CD4-positive, CD25-positive, alpha-beta regulatory T cell (primary cell): ENCODE results near the gene FOLR1. TPM values are rescaled to one million over a fixed set of nuclear protein-coding genes. Genes with fewer than 3 reads are reported as not detected.
"Not testable (repeated sequence)": the region's sequence is repeated elsewhere in the genome, so short reads cannot be mapped to it uniquely, and the experiment has no call there.

Experiments used
- ATAC-seq, 2 donors: fragments of 150-1000 bp; cut with Tn5 transposase; one replicate each; pipeline ENCODE4 v1.10.0; 2021; ENCODE audit warnings: low read depth in 2 of 2, moderate number of reproducible peaks in 2 of 2, moderate library complexity in 1 of 2
- DNase-seq, 3 donors: peaks; one replicate each; pipeline versions ENCODE4 v3.0.0 to v3.0.0-alpha.2; 2012 to 2022; ENCODE audit warnings: mixed read lengths in 1 of 3
- H3K27ac ChIP-seq: one replicate; pipeline ENCODE4 v1.7.0; 2013; ENCODE audit warnings: mild to moderate bottlenecking, low read length; ENCODE audit not compliant: insufficient read depth, poor library complexity, severe bottlenecking
- H3K27me3 ChIP-seq: one replicate; pipeline ENCODE4 v1.7.0; 2013; ENCODE audit warnings: low read length; ENCODE audit not compliant: control insufficient read depth, insufficient read depth
- H3K36me3 ChIP-seq: one replicate; pipeline ENCODE4 v1.7.0; 2013; ENCODE audit warnings: mild to moderate bottlenecking, low read length, moderate library complexity; ENCODE audit not compliant: control insufficient read depth, insufficient read depth
- H3K4me1 ChIP-seq: 2 replicates; pipeline ENCODE4 v1.7.0; 2013; ENCODE audit warnings: mild to moderate bottlenecking, low read length; ENCODE audit not compliant: insufficient read depth, control insufficient read depth, poor library complexity, severe bottlenecking
- H3K4me3 ChIP-seq: one replicate; pipeline ENCODE4 v1.7.0; 2013; ENCODE audit warnings: low read depth, mild to moderate bottlenecking, low read length, moderate library complexity
- H3K9me3 ChIP-seq, 2 experiments: 1 replicate in 1 of 2; 2 replicates in 1 of 2; pipeline ENCODE4 v1.7.0; 2013; ENCODE audit warnings: low read length in 2 of 2, mild to moderate bottlenecking in 1 of 2, moderate library complexity in 1 of 2; ENCODE audit not compliant: control insufficient read depth in 2 of 2
- H3K27ac Mint-ChIP-seq, 3 donors: one replicate each; pipeline ENCODE4 v1.8.0; 2020 to 2022; ENCODE audit warnings: mild to moderate bottlenecking in 3 of 3, mixed read lengths in 3 of 3, moderate library complexity in 2 of 3
- H3K27me3 Mint-ChIP-seq: one replicate; pipeline ENCODE4 v1.8.0; 2022; ENCODE audit warnings: mild to moderate bottlenecking, mixed read lengths
- H3K36me3 Mint-ChIP-seq: one replicate; pipeline ENCODE4 v1.8.0; 2020; ENCODE audit warnings: mixed read lengths
- H3K4me1 Mint-ChIP-seq, 4 donors: one replicate each; pipeline ENCODE4 v1.8.0; 2020 to 2022; ENCODE audit warnings: mixed read lengths in 4 of 4, mild to moderate bottlenecking in 1 of 4
- H3K4me3 Mint-ChIP-seq, 4 donors: one replicate each; pipeline ENCODE4 v1.8.0; 2020 to 2022; ENCODE audit warnings: mild to moderate bottlenecking in 4 of 4, mixed read lengths in 4 of 4, moderate library complexity in 3 of 4
- H3K9me3 Mint-ChIP-seq, 7 donors: one replicate each; pipeline ENCODE4 v1.8.0; 2020 to 2022; ENCODE audit warnings: mixed read lengths in 7 of 7, mild to moderate bottlenecking in 3 of 7, moderate library complexity in 2 of 7
- polyA plus RNA-seq, 4 donors: library from polyadenylated mRNA; unstranded; fragments of 300-500 nt; fragmentation: Illumina TruSeq; gene quantifications; one replicate each; pipeline ENCODE4 v1.2.3, GENCODE V29; 2021
- total RNA-seq: library from RNA; stranded (reverse); gene quantifications from one replicate; pipeline ENCODE4 v1.2.3, GENCODE V29; 2022

Gene FOLR1
- total and polyA plus RNA-seq, 5 donors from 2014 or later = not detected

- ATAC-seq (no peak), DNase-seq (no peak)
- Mint-ChIP-seq H3K36me3 (no peaks in the 10 kb centered on the region), H3K9me3 (no peaks in the 10 kb centered on the region), H3K27ac (no peak overlapping the region), H3K27me3 (no peaks in the 10 kb centered on the region), H3K4me1 (no peaks in the 10 kb centered on the region), H3K4me3 (no peak overlapping the region)
- H3K36me3 ChIP-seq = no peaks in the 10 kb centered on the region
- H3K27me3 ChIP-seq = no peaks in the 10 kb centered on the region
- H3K4me1 ChIP-seq = no peaks in the 10 kb centered on the region
- no peaks in the 10 kb centered on the region for H3K9me3 ChIP-seq
- no peak overlapping the region for H3K4me3 ChIP-seq
- H3K27ac ChIP-seq = no peak overlapping the region
These were observed 2.3 kb upstream of the FOLR1 start for GRCh38 chr11:72189455-72190250.

GRCh38 chr11:72190631-72191071 is 1.3 kb upstream of the FOLR1 start:
- Mint-ChIP-seq H3K27me3 (no peaks in the 10 kb centered on the region), H3K27ac (peak overlapping the region in 1 of 3 donors; percentile 17)

GRCh38 chr11:72195518-72196270 is 3.8 kb downstream of the FOLR1 start:
- ATAC-seq (no peak), DNase-seq (no peak)
- Histone ChIP-seq H3K4me3 (no peak overlapping the region), H3K4me1 (no peaks in the 10 kb centered on the region), H3K36me3 (no peaks in the 10 kb centered on the region), H3K27me3 (no peaks in the 10 kb centered on the region), H3K9me3 (no peaks in the 10 kb centered on the region), H3K27ac (no peak overlapping the region)
- Mint-ChIP-seq H3K4me1 (no peaks in the 10 kb centered on the region), H3K27ac (no peak overlapping the region), H3K27me3 (no peaks in the 10 kb centered on the region), H3K9me3 (no peaks in the 10 kb centered on the region), H3K4me3 (no peak overlapping the region), H3K36me3 (no peaks in the 10 kb centered on the region)

More at GRCh38 chr11:72190631-72191071, 1.3 kb upstream of the FOLR1 start:
- no peaks in the 10 kb centered on the region for H3K4me1 Mint-ChIP-seq
- H3K36me3 Mint-ChIP-seq = no peaks in the 10 kb centered on the region
- H3K4me3 Mint-ChIP-seq = no peak overlapping the region
- Histone ChIP-seq H3K9me3 (no peaks in the 10 kb centered on the region), H3K27me3 (no peaks in the 10 kb centered on the region), H3K36me3 (no peaks in the 10 kb centered on the region), H3K4me3 (no peak overlapping the region), H3K27ac (no peak overlapping the region), H3K4me1 (no peaks in the 10 kb centered on the region)
- ATAC-seq (no peak), DNase-seq (no peak)
- H3K9me3 Mint-ChIP-seq = no peaks in the 10 kb centered on the region

- H3K27ac Mint-ChIP-seq = not testable (repeated sequence)
These were observed 9.5 kb downstream of the FOLR1 start for GRCh38 chr11:72201445-72201844.

GRCh38 chr11:72202571-72202970 is 10.6 kb downstream of the FOLR1 start:
- Mint-ChIP-seq H3K4me1 (peaks cover 3 to 7% (median 4%) of the 10 kb centered on the region in 4 donors), H3K27ac (no peak overlapping the region), H3K27me3 (peaks cover 14% of the 10 kb centered on the region), H3K36me3 (no peaks in the 10 kb centered on the region), H3K9me3 (peaks cover 0 to 1% (median 0%) of the 10 kb centered on the region in 7 donors), H3K4me3 (no peak overlapping the region)
- ATAC-seq = no peak
- no peak overlapping the region for H3K27ac ChIP-seq
- H3K9me3 ChIP-seq = no peaks in the 10 kb centered on the region
- no peaks in the 10 kb centered on the region for H3K4me1 ChIP-seq
- DNase-seq = no peak
- no peaks in the 10 kb centered on the region for H3K27me3 ChIP-seq
- H3K4me3 ChIP-seq = no peak overlapping the region
- no peaks in the 10 kb centered on the region for H3K36me3 ChIP-seq

More at GRCh38 chr11:72201445-72201844, 9.5 kb downstream of the FOLR1 start:
- not testable (repeated sequence) for H3K9me3 ChIP-seq, H3K9me3 Mint-ChIP-seq, H3K4me3 Mint-ChIP-seq, H3K36me3 Mint-ChIP-seq, H3K27me3 Mint-ChIP-seq, DNase-seq, H3K4me3 ChIP-seq, H3K36me3 ChIP-seq, ATAC-seq, H3K4me1 Mint-ChIP-seq, H3K27me3 ChIP-seq, H3K4me1 ChIP-seq, H3K27ac ChIP-seq

- no peaks in the 10 kb centered on the region for H3K9me3 ChIP-seq
- Mint-ChIP-seq H3K36me3 (no peaks in the 10 kb centered on the region), H3K4me1 (peaks cover 3 to 7% (median 4%) of the 10 kb centered on the region in 4 donors), H3K27me3 (peaks cover 14% of the 10 kb centered on the region), H3K4me3 (no peak overlapping the region), H3K27ac (no peak overlapping the region), H3K9me3 (peaks cover 0 to 1% (median 0%) of the 10 kb centered on the region in 7 donors)
- peak in 1 of 3 donors; percentile 27 for DNase-seq
- ATAC-seq = peak in 1 of 2 donors; percentile 28
- H3K27ac ChIP-seq = no peak overlapping the region
- no peaks in the 10 kb centered on the region for H3K4me1 ChIP-seq
- H3K27me3 ChIP-seq = peaks cover under 1% of the 10 kb centered on the region
- H3K36me3 ChIP-seq = no peaks in the 10 kb centered on the region
- H3K4me3 ChIP-seq = no peak overlapping the region
These were observed 11.2 kb downstream of the FOLR1 start for GRCh38 chr11:72203163-72203562.

GRCh38 chr11:72204886-72205285 is 12.9 kb downstream of the FOLR1 start:
- Histone ChIP-seq H3K4me3 (no peak overlapping the region), H3K27me3 (peaks cover 5% of the 10 kb centered on the region), H3K27ac (no peak overlapping the region), H3K4me1 (no peaks in the 10 kb centered on the region), H3K36me3 (no peaks in the 10 kb centered on the region), H3K9me3 (peaks cover 10 to 15% of the 10 kb centered on the region in 2 experiments)
- no peak overlapping the region for H3K27ac Mint-ChIP-seq
- no peak overlapping the region for H3K4me3 Mint-ChIP-seq
- ATAC-seq = no peak
- peaks cover 3 to 7% (median 4%) of the 10 kb centered on the region in 4 donors for H3K4me1 Mint-ChIP-seq
- peaks cover 0 to 13% (median 8%) of the 10 kb centered on the region in 7 donors for H3K9me3 Mint-ChIP-seq
- H3K36me3 Mint-ChIP-seq = peaks cover 1% of the 10 kb centered on the region
- H3K27me3 Mint-ChIP-seq = peaks cover 22% of the 10 kb centered on the region
- DNase-seq = no peak
